T-helper 1 cell (primary cell): ENCODE measurements around the gene C1orf116.

ENCODE experiments used
- DNase-seq, 5 donors: peaks; one replicate each; pipeline ENCODE4 v3.0.0-alpha.2; 2012 to 2020

Gene C1orf116

DNA sequence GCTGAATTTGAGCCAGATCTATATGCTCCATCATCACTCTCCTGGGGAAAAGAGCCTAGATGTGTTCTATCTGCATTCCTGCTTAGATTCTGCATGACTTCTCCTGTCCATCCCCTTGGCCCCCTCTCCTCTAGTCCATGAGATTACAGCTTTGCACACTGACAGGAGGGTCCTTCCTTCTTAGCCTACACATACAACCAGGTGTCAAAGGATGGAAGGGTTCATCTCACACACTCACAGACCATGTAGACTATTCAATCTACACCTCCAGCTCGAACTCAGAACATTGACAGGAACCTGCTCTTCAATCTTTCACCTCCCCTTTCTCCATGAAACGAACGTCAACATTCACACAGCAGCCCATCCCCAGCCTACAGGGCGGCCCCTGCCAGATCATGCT lies 13.8 kb downstream of the C1orf116 start:
- DNase-seq: no peak

DNA sequence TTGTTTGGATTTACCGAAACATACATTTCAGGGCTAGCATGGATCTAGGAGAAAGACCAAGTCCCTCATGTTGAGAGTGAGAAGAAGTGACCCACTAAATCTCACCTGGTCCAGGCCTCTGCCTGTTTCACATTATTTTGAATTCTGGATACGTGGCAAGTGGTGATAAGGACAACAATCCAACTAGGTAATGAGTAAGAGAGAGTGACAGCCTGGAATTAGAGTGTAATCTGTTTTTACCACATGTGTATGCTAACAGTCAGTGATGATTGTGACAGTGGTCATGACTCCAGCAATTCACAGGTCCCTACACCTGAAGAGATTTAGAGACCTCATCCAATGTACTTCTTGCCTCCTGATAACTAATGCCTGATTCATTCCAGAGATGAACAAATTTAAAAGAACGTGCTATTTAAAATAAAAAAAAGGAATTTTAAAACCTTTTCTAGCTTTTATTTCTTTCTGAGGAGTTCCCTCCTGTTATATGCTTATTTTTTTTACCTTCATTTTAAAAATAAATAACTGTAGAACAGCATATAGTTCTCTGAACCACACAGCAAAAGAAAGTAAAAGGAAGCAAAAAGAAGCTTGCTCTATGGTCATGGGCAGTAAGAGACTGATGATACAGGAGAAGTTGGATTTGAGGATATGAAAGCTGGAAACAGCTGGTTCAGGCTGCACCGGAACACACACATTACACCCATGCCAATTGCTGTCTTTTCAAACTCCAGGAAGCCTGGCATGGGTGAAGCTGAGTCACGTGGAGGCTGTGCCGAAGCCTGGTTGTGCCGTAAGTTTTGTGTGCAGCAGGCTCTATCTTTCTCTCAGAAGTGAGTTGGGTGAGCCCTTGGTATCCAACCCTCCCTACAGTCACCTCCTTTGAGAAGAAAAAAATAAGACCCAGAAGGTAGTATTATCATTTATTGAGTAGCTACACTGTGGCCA lies 14.7 kb downstream of the C1orf116 start:
- DNase-seq: no peak

DNA sequence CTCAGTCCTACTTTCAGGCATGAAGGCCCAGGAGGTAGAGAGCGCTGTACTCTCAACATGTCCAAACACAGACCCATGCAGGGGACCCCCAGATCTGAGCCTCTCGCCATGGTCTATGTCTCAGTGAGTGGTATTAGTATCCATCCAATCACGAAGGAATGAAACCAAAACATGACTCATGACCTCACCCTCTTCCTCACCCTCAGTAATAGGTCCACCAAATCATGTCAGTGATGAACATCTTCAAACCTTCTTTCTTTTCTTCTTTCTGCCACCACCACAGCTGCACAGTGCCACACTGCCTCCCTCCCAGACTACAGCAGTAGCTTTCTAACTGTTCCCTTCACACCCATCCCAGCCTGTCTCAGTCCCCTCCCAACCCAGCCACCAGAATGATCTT lies 16.8 kb downstream of the C1orf116 start:
- DNase-seq: no peak

DNA sequence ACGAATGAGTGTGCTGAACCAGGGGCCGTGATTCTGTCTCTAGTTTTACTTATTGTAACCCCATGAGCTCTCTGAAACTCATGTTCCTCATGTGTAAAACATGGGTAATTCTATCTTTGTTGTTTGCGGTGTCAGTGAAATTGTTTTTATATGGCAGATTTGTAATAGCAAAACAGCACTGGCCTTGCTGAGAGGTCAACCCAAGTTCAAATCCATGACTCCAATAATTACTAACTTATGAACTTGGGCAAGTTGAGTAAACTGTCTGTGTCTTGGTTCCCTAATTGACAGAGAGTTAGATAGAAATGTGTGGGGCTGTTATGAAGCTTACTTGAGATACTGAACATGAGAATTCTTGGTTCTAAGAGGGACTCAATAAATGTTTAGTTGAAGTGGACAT lies 17.8 kb downstream of the C1orf116 start:
- no peak for DNase-seq

DNA sequence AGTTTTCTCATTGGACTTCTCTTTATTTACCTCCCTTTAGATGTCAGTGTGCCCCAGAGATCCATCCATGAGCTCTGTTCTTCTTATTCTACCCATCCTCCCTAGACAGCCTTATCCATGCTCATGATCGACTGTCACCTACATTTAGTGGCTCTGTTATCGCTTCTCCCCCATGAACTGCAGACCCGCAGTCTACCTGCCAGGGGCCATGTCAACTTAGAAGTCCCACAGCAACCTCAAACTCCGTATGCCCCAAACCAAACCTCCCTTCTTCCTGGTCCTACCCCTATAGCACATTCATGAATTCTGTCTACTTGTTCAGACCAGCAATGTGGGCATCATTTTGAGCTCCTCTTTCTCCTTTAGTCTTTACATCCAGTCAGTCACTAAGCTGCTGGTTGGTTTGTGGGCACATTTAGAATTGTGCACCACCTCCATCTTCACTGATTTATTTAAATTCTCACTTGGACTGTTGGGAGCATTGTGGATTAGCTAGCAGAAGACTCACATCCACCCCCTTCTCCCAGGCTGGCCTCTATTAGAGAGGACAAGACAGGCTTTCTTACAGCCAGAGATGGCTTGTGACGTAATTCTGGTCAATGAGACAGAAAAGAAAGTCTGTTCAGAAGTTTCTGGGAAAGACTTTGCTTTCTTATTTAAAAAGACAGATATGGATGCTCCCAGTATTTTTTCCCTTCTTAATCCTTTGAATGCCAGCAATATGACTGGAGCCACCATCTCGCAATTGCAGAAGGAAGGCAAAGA lies 19.1 kb downstream of the C1orf116 start:
- no peak for DNase-seq

DNA sequence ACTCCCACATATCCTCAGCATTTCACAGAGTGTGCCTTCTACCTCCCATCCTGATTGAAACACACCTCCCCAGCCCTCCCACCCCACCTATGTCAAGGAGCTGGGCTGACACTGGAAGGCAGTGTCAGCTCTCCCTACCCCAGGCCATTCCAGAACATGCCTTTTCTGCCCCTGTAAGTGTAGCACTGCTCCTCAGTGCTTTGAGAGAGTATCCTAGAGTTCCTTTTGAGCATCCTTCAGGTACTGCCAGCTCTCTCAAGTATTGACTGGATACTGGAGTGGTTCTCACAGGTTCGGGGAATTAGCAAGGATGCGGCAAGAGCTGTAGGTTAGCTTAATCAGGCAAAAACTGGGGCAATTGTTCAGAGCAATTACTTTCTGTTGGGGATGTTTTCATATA lies 21.8 kb downstream of the C1orf116 start:
- DNase-seq: no peak

DNA sequence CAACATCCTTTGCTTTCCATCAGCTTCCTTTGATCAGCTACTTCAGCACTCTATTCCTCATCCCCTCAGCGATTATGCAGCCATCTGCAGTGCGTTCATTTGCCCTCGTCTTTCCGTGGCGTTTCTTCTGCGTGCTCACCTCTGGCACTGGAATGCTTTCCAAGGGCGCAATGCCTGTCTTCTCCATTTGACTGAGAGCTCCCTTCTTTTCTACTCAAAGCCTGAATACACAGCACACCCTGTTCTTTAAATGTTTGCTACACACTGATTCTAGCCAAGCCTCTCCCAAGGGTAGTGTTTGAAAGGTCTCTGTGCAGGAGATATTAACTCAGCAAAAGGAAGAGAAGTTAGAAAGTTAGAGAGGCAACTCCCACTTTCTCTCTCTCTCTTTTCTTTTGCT lies 22.6 kb downstream of the C1orf116 start:
- no peak for DNase-seq

DNA sequence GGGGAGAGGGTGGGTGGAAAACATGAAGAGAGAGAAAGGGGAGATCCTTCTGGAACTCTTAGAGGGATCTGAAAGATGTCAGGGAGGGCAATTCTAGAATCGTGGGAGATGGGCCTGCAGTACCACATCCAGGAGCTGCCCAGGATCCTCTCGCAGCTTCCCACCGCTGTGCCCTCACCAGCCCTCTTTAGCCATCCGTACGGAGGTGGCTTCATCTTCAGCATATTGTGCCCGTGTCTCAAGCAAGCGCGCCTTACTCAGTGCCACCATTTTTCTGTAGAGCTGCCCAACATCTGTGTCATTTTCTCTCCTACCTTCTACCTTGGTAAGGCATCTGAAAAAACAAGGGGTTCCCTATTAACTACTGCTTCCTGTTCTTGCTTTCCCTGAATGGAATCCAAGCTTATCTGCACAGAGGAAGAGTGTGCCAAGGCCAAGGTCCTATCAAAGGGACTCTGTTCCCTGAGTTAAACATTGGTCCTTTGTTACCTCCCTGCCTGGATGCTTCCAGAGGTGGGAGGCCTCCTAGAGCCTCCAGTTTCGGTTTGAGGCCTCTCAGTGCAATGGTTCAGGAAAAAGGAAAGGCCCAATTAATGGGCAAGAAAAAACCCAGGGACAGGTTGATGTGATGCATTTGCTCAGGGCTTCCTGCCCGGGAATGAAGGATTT lies 23.2 kb downstream of the C1orf116 start:
- DNase-seq: no peak

DNA sequence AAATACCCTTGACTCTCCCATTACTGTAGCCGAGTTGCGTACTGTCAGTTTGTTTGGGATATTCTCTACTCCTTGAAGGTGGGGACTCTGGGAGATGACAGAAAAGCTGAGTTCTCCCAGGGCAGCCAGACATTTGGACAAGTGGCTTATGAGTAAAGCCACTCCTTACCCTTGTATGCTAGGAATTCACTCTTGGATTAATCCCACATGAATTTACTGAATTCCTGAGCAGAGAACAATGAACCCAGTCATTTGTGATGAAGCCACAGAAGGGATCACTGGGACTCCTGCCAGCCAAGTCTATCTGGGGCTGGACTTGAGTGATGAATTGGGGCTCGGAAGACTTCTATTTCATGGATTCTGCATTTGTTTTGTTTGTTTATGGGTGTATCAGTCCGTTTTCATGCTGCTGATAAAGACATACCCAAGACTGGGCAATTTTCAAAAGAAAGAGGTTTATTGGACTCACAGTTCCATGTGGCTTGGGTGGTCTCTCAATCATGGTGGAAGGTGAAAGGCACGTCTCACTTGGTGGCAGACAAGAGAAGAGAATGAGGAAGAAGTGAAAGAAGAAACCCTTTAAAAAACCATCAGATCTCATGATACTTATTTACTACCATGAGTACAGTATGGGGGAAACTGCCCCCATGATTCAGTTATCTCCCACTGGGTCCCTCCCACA lies 25.1 kb downstream of the C1orf116 start:
- no peak for DNase-seq

DNA sequence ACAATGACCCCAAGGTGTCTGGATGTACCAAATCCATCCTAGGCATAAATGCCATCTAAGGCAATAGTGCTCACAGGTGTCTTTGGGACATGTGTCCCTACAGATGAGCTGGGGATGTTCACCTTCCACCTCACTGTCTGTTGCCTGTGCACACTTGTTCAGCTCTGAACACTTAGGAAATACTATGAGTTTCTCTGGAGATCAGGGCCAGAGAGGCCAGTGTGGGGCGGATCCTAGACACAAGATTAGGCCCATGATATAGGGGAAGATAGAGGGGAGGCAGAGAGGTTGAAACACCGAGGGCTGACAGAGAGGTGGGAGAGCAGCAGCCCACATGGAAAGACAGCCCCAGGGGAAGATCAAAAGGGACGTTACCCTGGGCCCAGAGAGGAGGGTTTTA lies 25.6 kb downstream of the C1orf116 start:
- no peak for DNase-seq

DNA sequence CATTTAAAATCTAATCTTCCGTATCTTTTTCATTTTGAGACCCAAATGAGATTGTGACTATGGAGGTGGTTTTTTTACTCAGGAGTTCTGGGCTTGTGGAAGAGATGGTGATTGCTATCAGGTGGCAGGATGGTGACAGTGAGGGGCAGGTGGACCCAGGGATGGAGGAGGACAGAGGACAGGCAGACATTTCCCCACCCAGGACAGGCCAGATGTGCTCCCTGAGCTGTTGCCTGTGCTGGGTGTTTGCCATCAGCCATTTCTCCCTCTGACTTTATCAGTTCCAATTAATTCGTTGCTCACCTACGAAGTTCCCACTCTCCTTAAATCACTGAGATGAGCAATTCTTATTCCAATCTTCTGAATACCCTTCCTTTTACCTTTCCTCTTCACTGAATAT lies 26.5 kb downstream of the C1orf116 start:
- DNase-seq: no peak

DNA sequence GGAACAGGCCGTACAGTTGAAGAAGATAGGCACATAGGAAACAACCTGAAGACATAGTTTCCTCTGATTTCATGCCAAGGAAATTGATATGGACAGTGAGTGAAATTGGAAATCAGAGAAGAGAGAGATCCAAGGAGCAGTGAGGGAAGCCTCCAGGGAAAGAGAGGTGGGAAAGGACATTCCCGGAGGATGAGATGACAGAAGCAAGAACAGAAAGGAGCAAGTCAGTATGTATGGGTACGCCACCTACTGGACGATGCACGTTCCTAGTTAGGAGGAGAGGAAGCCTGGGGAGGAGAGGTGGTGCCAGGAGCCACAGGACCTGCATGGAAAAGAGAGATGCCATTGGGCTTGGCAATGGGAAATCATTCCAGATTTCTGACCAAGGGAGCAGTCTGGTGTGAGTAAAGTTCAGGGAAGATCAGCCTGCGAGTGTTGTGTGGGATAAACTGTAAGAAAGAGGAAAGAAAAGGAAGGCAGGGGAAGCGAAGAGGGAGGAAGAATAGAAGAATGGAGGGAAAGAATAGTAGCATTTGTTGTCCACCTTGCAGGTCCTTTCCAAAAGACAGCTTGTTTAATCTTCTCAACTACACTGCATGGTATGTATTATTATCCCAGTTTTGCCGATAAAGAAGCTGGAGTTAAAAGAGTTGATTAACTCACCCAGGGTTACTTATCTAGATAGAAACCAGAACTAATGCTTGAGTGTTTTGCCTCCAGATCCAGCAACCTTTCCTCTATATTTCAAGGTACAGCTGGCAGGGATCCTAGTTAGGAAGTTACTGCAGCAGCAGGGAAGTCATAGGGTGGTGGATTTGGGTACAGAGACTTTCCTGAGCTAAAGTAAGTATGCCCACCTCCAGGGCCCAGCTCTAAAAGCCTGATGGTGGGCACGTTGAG lies 27.4 kb downstream of the C1orf116 start:
- DNase-seq: peak in 2 of 5 donors; percentile 16 to 19

DNA sequence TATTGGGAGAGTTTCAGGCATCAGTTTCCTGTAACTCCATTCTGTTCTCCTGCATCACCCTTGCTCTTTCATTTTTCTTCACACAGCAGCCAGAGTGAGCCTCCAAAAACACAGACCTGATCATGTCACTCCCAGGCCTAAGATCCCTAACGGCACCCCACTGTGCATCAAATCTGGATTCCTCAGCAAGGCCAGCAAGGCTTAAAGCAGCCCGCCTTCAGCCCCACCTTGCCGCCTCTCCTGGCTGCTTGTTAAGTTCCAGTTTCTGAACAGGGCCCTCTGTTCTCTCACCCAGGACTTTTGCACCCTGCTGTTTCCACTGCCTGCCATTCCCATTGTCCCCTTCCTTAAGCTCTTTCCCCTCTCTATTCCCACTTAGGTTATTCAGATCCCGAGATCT lies 29.3 kb downstream of the C1orf116 start:
- DNase-seq: no peak

DNA sequence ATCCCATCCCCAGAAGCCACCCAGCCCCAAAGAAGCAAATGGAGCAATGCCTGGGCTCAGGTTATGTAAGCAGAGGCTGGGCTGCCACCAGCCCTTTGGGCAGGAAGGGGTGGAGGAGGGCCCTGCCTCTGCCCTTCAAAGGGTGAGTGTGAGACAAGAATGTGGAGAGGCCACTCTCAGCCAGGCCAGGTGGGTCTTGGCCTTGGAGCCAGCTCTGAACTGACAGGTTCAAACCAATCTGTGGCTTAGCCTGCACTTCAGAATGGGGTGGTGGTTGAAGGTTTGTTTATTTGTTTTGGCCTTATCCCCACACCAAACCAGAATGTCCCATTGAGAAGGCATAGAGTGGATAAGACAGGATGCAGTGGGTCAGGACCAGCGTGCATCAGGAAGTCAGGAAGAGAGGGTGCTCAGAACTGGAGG lies 29.8 kb downstream of the C1orf116 start:
- DNase-seq: no peak

DNA sequence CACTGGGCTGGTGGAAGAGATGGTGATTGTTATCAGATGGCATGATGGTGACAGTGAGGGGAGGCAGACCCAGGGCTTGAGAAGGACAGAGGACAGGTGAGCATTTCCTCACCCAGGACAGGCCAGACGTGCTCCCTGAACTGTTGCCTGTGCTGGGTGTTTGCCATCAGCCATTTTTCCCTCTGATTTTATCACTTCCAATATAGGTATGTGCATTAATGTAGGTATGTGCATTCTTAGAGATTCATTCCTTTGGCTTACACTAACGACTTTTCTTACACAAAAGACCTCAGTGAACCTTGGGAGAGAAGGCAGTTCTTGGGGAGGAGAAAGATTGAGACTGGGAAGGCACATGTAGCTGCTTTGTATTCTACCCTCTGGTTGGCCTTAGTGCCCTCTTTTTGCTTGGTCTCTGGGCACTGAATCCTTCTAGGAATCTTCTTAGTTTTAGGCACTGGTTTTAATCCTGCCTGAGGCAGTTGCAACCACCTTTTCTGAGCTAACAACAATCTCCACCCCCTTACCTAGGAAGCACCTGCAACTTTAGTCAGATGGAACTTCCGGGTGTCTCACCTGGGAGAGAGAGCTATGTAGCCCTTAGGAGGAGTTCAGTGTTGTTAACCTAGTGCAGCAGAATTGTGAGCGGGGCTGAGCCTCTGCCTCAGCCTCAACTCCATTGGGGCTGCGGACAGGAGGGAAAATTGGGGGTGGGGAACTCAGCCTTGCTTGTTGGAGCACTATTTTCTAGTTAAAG lies 30.9 kb downstream of the C1orf116 start:
- DNase-seq: no peak

DNA sequence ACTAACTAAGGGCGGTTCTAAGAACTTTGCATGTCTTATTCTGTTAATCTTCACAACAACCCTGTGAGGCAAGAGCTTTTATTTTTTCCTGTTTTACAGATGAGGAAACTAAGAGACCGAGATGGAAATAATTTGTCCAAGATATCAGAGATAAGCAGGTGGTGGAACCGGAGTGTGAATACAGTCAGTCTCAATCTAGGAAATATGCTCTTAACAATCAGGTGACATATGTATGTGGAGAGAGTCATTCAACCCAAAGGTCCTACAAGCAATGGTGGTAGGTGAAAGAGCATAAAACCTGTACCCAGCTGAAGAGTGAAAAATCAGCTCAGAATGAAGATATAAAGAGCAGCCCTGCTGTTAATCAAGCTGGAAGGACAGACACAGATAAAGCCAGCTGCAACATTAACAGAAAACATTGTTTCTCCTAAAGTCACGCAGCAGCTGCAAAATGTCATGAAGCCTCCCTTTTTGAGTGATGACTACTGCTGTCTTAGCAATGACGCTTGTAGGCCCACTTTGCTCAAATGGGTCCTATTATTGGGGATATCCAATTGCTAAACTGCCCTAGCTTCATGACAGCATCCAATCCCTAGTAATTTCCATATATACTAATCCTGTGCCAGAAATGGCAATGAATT lies 31.8 kb downstream of the C1orf116 start:
- DNase-seq: no peak

DNA sequence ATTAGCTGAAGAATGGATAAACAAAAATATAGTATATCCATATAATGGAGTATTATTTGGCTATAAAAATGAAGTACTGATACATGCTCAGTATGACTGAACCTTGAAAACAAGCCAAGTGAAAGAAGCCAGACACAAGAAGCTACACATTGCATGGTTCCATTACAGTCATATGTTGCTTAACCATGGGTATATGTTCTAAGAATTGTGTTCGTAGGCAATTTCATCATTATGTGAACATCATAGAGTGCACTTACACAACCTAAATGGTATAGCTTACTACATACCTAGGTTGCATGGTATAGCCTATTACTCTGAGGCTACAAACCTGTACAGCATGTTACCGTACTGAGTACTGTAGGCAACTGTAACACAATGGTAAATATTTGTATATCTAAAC lies 33.7 kb downstream of the C1orf116 start:
- DNase-seq: no peak

DNA sequence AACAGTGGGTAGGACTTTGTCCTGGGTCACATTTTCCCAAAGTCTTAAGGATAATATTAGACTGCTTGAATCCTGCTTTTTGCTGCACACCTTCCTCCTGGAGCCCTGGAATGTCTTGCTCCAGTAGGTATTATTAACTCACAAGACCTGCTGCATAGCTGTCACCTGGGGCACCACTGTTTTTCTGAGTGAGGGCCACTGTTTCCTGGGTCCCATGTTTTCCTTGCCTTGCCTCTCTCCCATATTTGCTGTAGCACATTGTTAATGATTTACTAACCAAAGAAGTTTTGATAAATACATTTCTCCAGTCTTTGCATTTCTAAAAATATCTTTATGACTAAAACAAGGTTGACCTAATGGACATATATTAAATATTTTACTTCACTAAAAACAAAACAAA lies 39.8 kb downstream of the C1orf116 start:
- DNase-seq: no peak

DNA sequence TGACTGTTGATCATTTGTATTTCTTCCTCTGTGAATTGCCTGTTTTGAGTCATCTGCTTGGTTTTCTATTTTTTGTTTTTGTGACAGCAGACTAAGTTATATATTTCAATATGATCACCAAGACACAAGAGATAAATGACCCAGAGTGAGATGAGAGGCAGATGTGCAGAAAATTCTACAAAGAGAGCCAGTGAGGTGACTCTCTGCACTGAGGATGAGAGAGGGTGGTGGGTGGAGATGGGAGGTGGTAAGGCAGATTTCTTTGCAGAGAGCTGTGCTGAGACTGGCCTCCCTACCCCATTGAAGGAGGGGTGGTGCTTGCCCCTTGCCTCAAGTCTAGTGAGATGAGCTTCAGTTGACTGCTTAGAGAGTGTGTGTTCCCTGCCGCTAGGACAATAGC lies 44.7 kb downstream of the C1orf116 start:
- no peak for DNase-seq

DNA sequence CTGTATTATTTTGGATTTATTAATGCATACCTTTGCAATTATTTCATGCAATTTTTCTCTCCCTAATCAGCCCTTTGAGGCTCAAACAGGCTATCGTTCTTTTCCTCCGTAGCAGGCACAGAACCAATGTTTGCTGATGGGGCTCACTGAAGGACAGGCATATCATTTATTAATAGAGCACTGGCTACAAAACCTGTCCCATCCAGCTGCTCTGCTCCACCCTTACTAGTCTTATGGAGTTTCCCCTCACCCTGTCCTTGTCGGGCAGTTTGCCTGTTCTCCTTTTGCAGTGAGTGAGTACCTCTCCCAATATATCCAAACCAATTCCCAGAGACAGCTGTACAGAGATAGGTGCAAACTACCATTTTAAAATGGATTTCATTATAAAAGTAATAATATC lies 45.7 kb downstream of the C1orf116 start:
- DNase-seq: no peak

DNA sequence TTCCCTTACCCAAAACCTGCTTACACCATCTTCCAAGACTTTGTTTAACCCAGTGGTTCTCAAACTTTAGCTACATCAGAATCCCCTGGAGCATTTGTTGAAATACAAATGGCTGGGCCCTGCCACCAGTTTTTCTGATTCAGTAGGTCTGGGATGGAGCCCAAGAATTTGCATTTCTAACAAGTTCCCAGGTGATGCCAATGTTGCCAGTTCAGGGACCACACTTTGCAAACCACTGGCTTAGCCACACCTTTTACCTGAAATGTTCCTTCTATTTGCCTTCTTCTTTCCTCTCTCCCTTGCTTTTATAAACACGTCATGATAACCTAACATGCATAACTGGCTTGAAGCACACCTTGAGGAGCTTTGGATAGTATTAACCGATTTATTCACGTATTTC lies 46.2 kb downstream of the C1orf116 start:
- DNase-seq: no peak
